ENCODE results near the gene UACA. TPM values are rescaled to one million over a fixed set of nuclear protein-coding genes. Genes with fewer than 3 reads are reported as not detected.

UACA gene
- total and polyA plus RNA-seq, 2 donors (not counting 3 experiments of a cell fraction or from before 2014, with no cell fraction given): 167 to 292 TPM

DNA sequence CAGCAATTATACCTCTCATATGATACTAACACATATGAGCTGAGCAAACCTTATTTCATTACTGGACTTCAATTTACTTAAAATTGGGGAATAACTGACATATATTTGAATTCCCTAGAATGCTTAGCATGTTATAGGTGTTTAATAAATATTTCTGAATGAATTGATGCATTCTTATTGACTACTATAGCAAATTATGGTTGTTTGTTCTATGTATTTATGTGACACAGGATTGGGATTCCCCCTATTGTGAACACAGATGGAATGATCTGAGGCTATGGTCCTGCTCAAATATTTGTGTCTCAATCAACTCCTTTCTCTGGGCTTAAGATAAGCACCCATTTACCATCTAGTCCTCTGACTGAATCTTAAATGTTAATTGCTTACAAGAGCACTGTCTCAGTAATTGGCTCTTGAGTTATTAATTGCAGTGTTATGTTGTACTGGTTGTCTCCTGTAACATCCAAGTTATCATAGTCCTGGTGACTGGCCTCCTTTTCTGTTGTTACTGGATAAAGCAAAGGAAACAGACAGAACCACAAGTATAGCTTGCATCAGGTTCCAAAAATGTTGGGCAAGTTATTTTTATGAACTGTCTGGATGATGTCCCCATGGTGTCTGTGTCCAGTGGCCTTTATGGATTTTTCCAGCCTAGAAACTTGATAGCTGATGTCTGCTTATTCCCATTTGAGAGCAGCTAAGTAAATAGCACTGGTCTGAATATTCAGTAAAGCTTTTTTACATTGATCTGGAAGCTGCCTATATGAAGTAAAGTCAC is 2.3 kb upstream of the UACA start:
- no TSS peak for BruUV-seq (replicated peaks)
- Histone ChIP-seq H3K9me3 (replicated peaks; ENCODE audit: control insufficient read depth, insufficient read depth, low read length) (no peaks in the 10 kb centered on the region), H3K4me3 (replicated peaks in 1 of 3; ENCODE audit: insufficient read depth in 1 of 3, low read depth in 1 of 3, low read length in 3 of 3) (no peak overlapping the region), H3K36me3 (ENCODE audit: control insufficient read depth in 2 of 2, extremely low read depth in 1 of 2, insufficient read depth in 2 of 2, low read length in 2 of 2) (no peaks in the 10 kb centered on the region), H3K9ac (replicated peaks; ENCODE audit: extremely low read depth, insufficient read depth, low read length) (no peak overlapping the region), H3K4me1 (ENCODE audit: control insufficient read depth, extremely low read depth, insufficient read depth, low read length) (peaks cover 40% of the 10 kb centered on the region), H3K9me1 (replicated peaks; ENCODE audit: control insufficient read depth, extremely low read depth, insufficient read depth, low read length) (no peaks in the 10 kb centered on the region), H3K79me2 (ENCODE audit: control insufficient read depth, insufficient read depth, low read length) (peaks cover 26% of the 10 kb centered on the region), H2AFZ (ENCODE audit: low read depth, low read length) (no peak overlapping the region), H4K20me1 (replicated peaks; ENCODE audit: control insufficient read depth, extremely low read depth, insufficient read depth, low read length) (no peaks in the 10 kb centered on the region), H3K27me3 (ENCODE audit: control insufficient read depth in 2 of 2, insufficient read depth in 2 of 2, low read length in 2 of 2) (no peaks in the 10 kb centered on the region), H3K27ac (ENCODE audit: insufficient read depth, low read depth, low read length) (no peak overlapping the region), H3K4me2 (ENCODE audit: insufficient read depth, low read length) (no peak overlapping the region)
- POLR2A ChIA-PET: no interaction called here
- CTCF ChIA-PET: interaction anchor here (1.0 kb wide), 1 partner anchor 94 kb away, joined by 3 read pairs; no protein-coding TSS in a partner anchor
- intact Hi-C loops (cut with micrococcal nuclease): no loop called here
- FAIRE-seq (no peak), DNase-seq (ENCODE audit: low read depth, low spot score) (no peak)
- dilution Hi-C loops (cut with MboI; ENCODE audit: extremely low pct_ligation_motif_present, low sequenced_read_pairs): no loop called here
- TF ChIP-seq FOS (IDR thresholded peaks at IDR 0.05; ENCODE audit: borderline replicate concordance, insufficient read depth, low read length) (no peak), POLR2AphosphoS5 (IDR thresholded peaks at IDR 0.05; ENCODE audit: insufficient read depth, low read depth, low read length) (no peak), GATA2 (IDR thresholded peaks at IDR 0.05; ENCODE audit: insufficient read depth, insufficient read length, low read depth, low read length) (no peak), JUN (IDR thresholded peaks at IDR 0.05; ENCODE audit: borderline replicate concordance, insufficient read depth, insufficient read length, low read depth) (no peak)
- TF ChIP-seq, protein P1, sequence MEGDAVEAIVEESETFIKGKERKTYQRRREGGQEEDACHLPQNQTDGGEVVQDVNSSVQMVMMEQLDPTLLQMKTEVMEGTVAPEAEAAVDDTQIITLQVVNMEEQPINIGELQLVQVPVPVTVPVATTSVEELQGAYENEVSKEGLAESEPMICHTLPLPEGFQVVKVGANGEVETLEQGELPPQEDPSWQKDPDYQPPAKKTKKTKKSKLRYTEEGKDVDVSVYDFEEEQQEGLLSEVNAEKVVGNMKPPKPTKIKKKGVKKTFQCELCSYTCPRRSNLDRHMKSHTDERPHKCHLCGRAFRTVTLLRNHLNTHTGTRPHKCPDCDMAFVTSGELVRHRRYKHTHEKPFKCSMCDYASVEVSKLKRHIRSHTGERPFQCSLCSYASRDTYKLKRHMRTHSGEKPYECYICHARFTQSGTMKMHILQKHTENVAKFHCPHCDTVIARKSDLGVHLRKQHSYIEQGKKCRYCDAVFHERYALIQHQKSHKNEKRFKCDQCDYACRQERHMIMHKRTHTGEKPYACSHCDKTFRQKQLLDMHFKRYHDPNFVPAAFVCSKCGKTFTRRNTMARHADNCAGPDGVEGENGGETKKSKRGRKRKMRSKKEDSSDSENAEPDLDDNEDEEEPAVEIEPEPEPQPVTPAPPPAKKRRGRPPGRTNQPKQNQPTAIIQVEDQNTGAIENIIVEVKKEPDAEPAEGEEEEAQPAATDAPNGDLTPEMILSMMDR (IDR thresholded peaks at IDR 0.05; ENCODE audit: extremely low read depth in 1 of 2, insufficient read depth in 1 of 2, low read depth in 1 of 2, low read length in 2 of 2): no peak
- TF ChIP-seq, protein P2, sequence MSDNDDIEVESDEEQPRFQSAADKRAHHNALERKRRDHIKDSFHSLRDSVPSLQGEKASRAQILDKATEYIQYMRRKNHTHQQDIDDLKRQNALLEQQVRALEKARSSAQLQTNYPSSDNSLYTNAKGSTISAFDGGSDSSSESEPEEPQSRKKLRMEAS (IDR thresholded peaks at IDR 0.05; ENCODE audit: insufficient read depth, insufficient read length): no peak
